GM21786 (cell line): ENCODE measurements around the gene HSD17B8.
"Not testable (repeated sequence)": the region's sequence is repeated elsewhere in the genome, so short reads cannot be mapped to it uniquely, and the experiment has no call there.

Experiments
- ATAC-seq: cut with Tn5 transposase; IDR thresholded peaks from one replicate; pipeline ENCODE4 v1.9.1; 2021; ENCODE audit not compliant: unreplicated experiment

The HSD17B8 gene

GRCh38 chr6:33205191-33206026, 954 bp downstream of the HSD17B8 start:
- no peak for ATAC-seq

GRCh38 chr6:33206027-33206863, 1.8 kb downstream of the HSD17B8 start:
- no peak for ATAC-seq

- no peak for ATAC-seq
Observed at GRCh38 chr6:33206864-33207551, 2.6 kb downstream of the HSD17B8 start.

GRCh38 chr6:33207552-33208090, 3.2 kb downstream of the HSD17B8 start:
- ATAC-seq, result no peak

GRCh38 chr6:33208091-33208967, 3.9 kb downstream of the HSD17B8 start, which contains the start of gene RING1:
Gene RING1 (plus strand): TSS chr6:33208500. CDS start chr6:33208823, 323 bp downstream.
- peak; percentile 38 for ATAC-seq

GRCh38 chr6:33209856-33210255, 5.4 kb downstream of the HSD17B8 start:
- ATAC-seq, result no peak

GRCh38 chr6:33211136-33211535, 6.7 kb downstream of the HSD17B8 start:
- ATAC-seq, result no peak

- no peak for ATAC-seq
Observed at GRCh38 chr6:33211666-33212422, 7.4 kb downstream of the HSD17B8 start.

GRCh38 chr6:33212857-33213165, 8.4 kb downstream of the HSD17B8 start:
- ATAC-seq, result no peak

GRCh38 chr6:33213166-33213988, 8.9 kb downstream of the HSD17B8 start:
- ATAC-seq, result no peak

GRCh38 chr6:33213989-33214335, 9.5 kb downstream of the HSD17B8 start:
- no peak for ATAC-seq

GRCh38 chr6:33215271-33216116, 11.0 kb downstream of the HSD17B8 start:
- ATAC-seq, result no peak

GRCh38 chr6:33216117-33216649, 11.7 kb downstream of the HSD17B8 start:
- no peak for ATAC-seq

GRCh38 chr6:33217246-33217645, 12.8 kb downstream of the HSD17B8 start:
- no peak for ATAC-seq

GRCh38 chr6:33217681-33218080, 13.2 kb downstream of the HSD17B8 start:
- ATAC-seq, result no peak

- ATAC-seq, result not testable (repeated sequence)
Observed at GRCh38 chr6:33226503-33227120, 22.2 kb downstream of the HSD17B8 start.

GRCh38 chr6:33235221-33235634, 30.8 kb downstream of the HSD17B8 start:
- no peak for ATAC-seq
